Activated T-cell treated with anti-CD3 and anti-CD28 coated beads, Interleukin-2, amount 50 U/mL, for 72 hours (primary cell): ENCODE data around the gene C5AR2. TPM values are rescaled to one million over a fixed set of nuclear protein-coding genes. Genes with fewer than 3 reads are reported as not detected.
"Not testable (repeated sequence)": the region's sequence is repeated elsewhere in the genome, so short reads cannot be mapped to it uniquely, and the experiment has no call there.

Source experiments
- ATAC-seq, 2 donors: fragments of 150-1000 bp; cut with Tn5 transposase; replicated peaks in 1 of 2; 2 replicates each; pipeline ENCODE4 v1.10.0; 2021; ENCODE audit warnings: moderate library complexity in 2 of 2, mild to moderate bottlenecking in 1 of 2
- DNase-seq, 2 donors: peaks; one replicate each; pipeline ENCODE4 v3.0.0; 2021 to 2022; ENCODE audit warnings: mixed read lengths in 1 of 2
- H3K27ac Mint-ChIP-seq: one replicate; pipeline ENCODE4 v1.8.0; 2022; ENCODE audit warnings: mild to moderate bottlenecking, moderate library complexity, mixed read lengths
- H3K27me3 Mint-ChIP-seq: one replicate; pipeline ENCODE4 v1.8.0; 2022; ENCODE audit warnings: low read depth, mixed read lengths
- H3K36me3 Mint-ChIP-seq, 2 donors: one replicate each; pipeline ENCODE4 v1.8.0; 2022; ENCODE audit warnings: mixed read lengths in 2 of 2, mild to moderate bottlenecking in 1 of 2; ENCODE audit not compliant: insufficient read depth in 2 of 2
- H3K4me1 Mint-ChIP-seq: one replicate; pipeline ENCODE4 v1.8.0; 2022; ENCODE audit warnings: low read depth, mixed read lengths
- H3K4me3 Mint-ChIP-seq, 2 donors: one replicate each; pipeline ENCODE4 v1.8.0; 2022; ENCODE audit warnings: mild to moderate bottlenecking in 2 of 2, mixed read lengths in 2 of 2, moderate library complexity in 2 of 2
- H3K9me3 Mint-ChIP-seq, 2 donors: one replicate each; pipeline ENCODE4 v1.8.0; 2022; ENCODE audit warnings: mixed read lengths in 2 of 2
- total RNA-seq, 2 donors: library from RNA; stranded (reverse); gene quantifications; one replicate each; pipeline ENCODE4 v1.2.3, GENCODE V29; 2022

Gene C5AR2
- total RNA-seq, 2 donors from 2014 or later = not detected

- DNase-seq = no peak
- Mint-ChIP-seq H3K4me3 (no peak overlapping the region), H3K4me1 (peaks cover 52% of the 10 kb centered on the region), H3K27me3 (no peaks in the 10 kb centered on the region), H3K27ac (no peak overlapping the region), H3K9me3 (peaks cover 0 to 2% of the 10 kb centered on the region in 2 donors), H3K36me3 (peaks cover 11 to 22% of the 10 kb centered on the region in 2 donors)
- ATAC-seq = no peak
These were observed 21.3 kb downstream of the C5AR2 start for GRCh38 chr19:47353307-47353712.

- ATAC-seq = no peak
- Mint-ChIP-seq H3K36me3 (peaks cover 5 to 32% of the 10 kb centered on the region in 2 donors), H3K27me3 (no peaks in the 10 kb centered on the region), H3K4me3 (no peak overlapping the region), H3K4me1 (peaks cover 17% of the 10 kb centered on the region), H3K27ac (no peak overlapping the region), H3K9me3 (no peaks in the 10 kb centered on the region)
- no peak for DNase-seq
These were observed 24.9 kb downstream of the C5AR2 start for GRCh38 chr19:47356900-47357299.

- H3K4me1 Mint-ChIP-seq = peaks cover 7% of the 10 kb centered on the region
- no peak overlapping the region for H3K4me3 Mint-ChIP-seq
- no peaks in the 10 kb centered on the region for H3K27me3 Mint-ChIP-seq
- peaks cover 5 to 30% of the 10 kb centered on the region in 2 donors for H3K36me3 Mint-ChIP-seq
- DNase-seq = no peak
- H3K9me3 Mint-ChIP-seq = no peaks in the 10 kb centered on the region
- H3K27ac Mint-ChIP-seq = no peak overlapping the region
- no peak for ATAC-seq
These were observed 26.1 kb downstream of the C5AR2 start for GRCh38 chr19:47357788-47358680.

GRCh38 chr19:47358936-47359335, 27.0 kb downstream of the C5AR2 start:
- no peak overlapping the region for H3K4me3 Mint-ChIP-seq
- ATAC-seq = no peak
- no peaks in the 10 kb centered on the region for H3K9me3 Mint-ChIP-seq
- H3K27ac Mint-ChIP-seq = no peak overlapping the region
- H3K36me3 Mint-ChIP-seq = peaks cover 5 to 28% of the 10 kb centered on the region in 2 donors
- peaks cover 6% of the 10 kb centered on the region for H3K4me1 Mint-ChIP-seq
- DNase-seq = no peak
- H3K27me3 Mint-ChIP-seq = no peaks in the 10 kb centered on the region

- Mint-ChIP-seq H3K36me3 (peaks cover 2 to 27% of the 10 kb centered on the region in 2 donors), H3K9me3 (no peaks in the 10 kb centered on the region)
- DNase-seq = no peak
These were observed 30.3 kb downstream of the C5AR2 start for GRCh38 chr19:47362321-47362720.

GRCh38 chr19:47363758-47364531, 32.0 kb downstream of the C5AR2 start:
- no peak overlapping the region for H3K4me3 Mint-ChIP-seq
- ATAC-seq = no peak
- H3K9me3 Mint-ChIP-seq = no peaks in the 10 kb centered on the region
- no peaks in the 10 kb centered on the region for H3K4me1 Mint-ChIP-seq
- no peak for DNase-seq
- H3K27me3 Mint-ChIP-seq = no peaks in the 10 kb centered on the region
- H3K36me3 Mint-ChIP-seq = peaks cover 0 to 23% of the 10 kb centered on the region in 2 donors
- no peak overlapping the region for H3K27ac Mint-ChIP-seq

More at GRCh38 chr19:47362321-47362720, 30.3 kb downstream of the C5AR2 start:
- H3K4me3 Mint-ChIP-seq = no peak overlapping the region
- no peak for ATAC-seq
- no peak overlapping the region for H3K27ac Mint-ChIP-seq
- no peaks in the 10 kb centered on the region for H3K4me1 Mint-ChIP-seq
- no peaks in the 10 kb centered on the region for H3K27me3 Mint-ChIP-seq

GRCh38 chr19:47365455-47365854, 33.5 kb downstream of the C5AR2 start:
- H3K4me1 Mint-ChIP-seq, H3K27ac Mint-ChIP-seq, H3K27me3 Mint-ChIP-seq, DNase-seq, ATAC-seq, H3K4me3 Mint-ChIP-seq, H3K9me3 Mint-ChIP-seq: not testable (repeated sequence)
- peaks cover 0 to 18% of the 10 kb centered on the region in 2 donors for H3K36me3 Mint-ChIP-seq

GRCh38 chr19:47370045-47370611, 38.2 kb downstream of the C5AR2 start:
- no peak for ATAC-seq
- Mint-ChIP-seq H3K36me3 (peaks cover 0 to 12% of the 10 kb centered on the region in 2 donors), H3K4me1 (no peaks in the 10 kb centered on the region)

GRCh38 chr19:47371261-47371660, 39.3 kb downstream of the C5AR2 start:
- DNase-seq = no peak
- Mint-ChIP-seq H3K36me3 (peaks cover 0 to 8% of the 10 kb centered on the region in 2 donors), H3K27ac (no peak overlapping the region), H3K4me1 (no peaks in the 10 kb centered on the region), H3K4me3 (no peak overlapping the region), H3K9me3 (no peaks in the 10 kb centered on the region), H3K27me3 (no peaks in the 10 kb centered on the region)
- ATAC-seq = no peak

More at GRCh38 chr19:47370045-47370611, 38.2 kb downstream of the C5AR2 start:
- no peak for DNase-seq
- Mint-ChIP-seq H3K9me3 (no peaks in the 10 kb centered on the region), H3K27ac (no peak overlapping the region), H3K27me3 (no peaks in the 10 kb centered on the region), H3K4me3 (no peak overlapping the region)

- no peak overlapping the region for H3K27ac Mint-ChIP-seq
- H3K27me3 Mint-ChIP-seq = no peaks in the 10 kb centered on the region
- DNase-seq (no peak), ATAC-seq (no peak)
- H3K4me1 Mint-ChIP-seq = no peaks in the 10 kb centered on the region
- H3K9me3 Mint-ChIP-seq = no peaks in the 10 kb centered on the region
- no peak overlapping the region for H3K4me3 Mint-ChIP-seq
- H3K36me3 Mint-ChIP-seq = peaks cover 0 to 2% of the 10 kb centered on the region in 2 donors
These were observed 40.6 kb downstream of the C5AR2 start for GRCh38 chr19:47372603-47373002.

GRCh38 chr19:47373246-47374240, 41.6 kb downstream of the C5AR2 start:
- Mint-ChIP-seq H3K36me3 (peaks cover 0 to 2% of the 10 kb centered on the region in 2 donors), H3K27me3 (no peaks in the 10 kb centered on the region)
- ATAC-seq = no peak

More at GRCh38 chr19:47373246-47374240, 41.6 kb downstream of the C5AR2 start:
- no peak for DNase-seq
- Mint-ChIP-seq H3K4me3 (no peak overlapping the region), H3K9me3 (no peaks in the 10 kb centered on the region), H3K4me1 (no peaks in the 10 kb centered on the region), H3K27ac (no peak overlapping the region)
